NCI-H748 treated with DMSO at 0.1 percent for 48 hours (cell line): ENCODE measurements around the gene SNX9.

Source experiments
- DNase-seq: peaks from one replicate; lab custom pipeline; 2025; lab: John Stamatoyannopoulos, UW

The SNX9 gene

GRCh38 chr6:157978021-157978783 lies 155.2 kb downstream of the SNX9 start:
- no peak for DNase-seq

GRCh38 chr6:157980288-157981131 lies 157.5 kb downstream of the SNX9 start:
- no peak for DNase-seq

GRCh38 chr6:157981132-157981394 lies 158.0 kb downstream of the SNX9 start:
- no peak for DNase-seq

- DNase-seq = peak; percentile 43
Observed at GRCh38 chr6:157981395-157982101, 158.5 kb downstream of the SNX9 start, which contains the start of gene SYNJ2. Gene SYNJ2, plus strand, starts transcription at chr6:157981863. Its CDS starts 99 bp downstream, at chr6:157981962.

- DNase-seq = peak; percentile 42
Observed at GRCh38 chr6:157982102-157982562, 159.1 kb downstream of the SNX9 start.

GRCh38 chr6:157982563-157983405 lies 159.7 kb downstream of the SNX9 start:
- no peak for DNase-seq

GRCh38 chr6:157983406-157984119 lies 160.5 kb downstream of the SNX9 start:
- DNase-seq = no peak

GRCh38 chr6:157984128-157984527 lies 161.1 kb downstream of the SNX9 start:
- no peak for DNase-seq

- no peak for DNase-seq
Observed at GRCh38 chr6:157984686-157985225, 161.7 kb downstream of the SNX9 start.

GRCh38 chr6:157985378-157986155 lies 162.5 kb downstream of the SNX9 start:
- peak; percentile 83 for DNase-seq

- DNase-seq = no peak
Observed at GRCh38 chr6:157987788-157988699, 165.0 kb downstream of the SNX9 start.

GRCh38 chr6:157988700-157989063 lies 165.6 kb downstream of the SNX9 start:
- DNase-seq = no peak

- peak; percentile 37 for DNase-seq
Observed at GRCh38 chr6:157989541-157990289, 166.7 kb downstream of the SNX9 start.

GRCh38 chr6:157990321-157991066 lies 167.4 kb downstream of the SNX9 start:
- no peak for DNase-seq

GRCh38 chr6:157991067-157991432 lies 168.0 kb downstream of the SNX9 start:
- no peak for DNase-seq

GRCh38 chr6:157993076-157993475 lies 170.0 kb downstream of the SNX9 start:
- DNase-seq = no peak

GRCh38 chr6:157994125-157994795 lies 171.2 kb downstream of the SNX9 start:
- DNase-seq = no peak
